Measurements from ENCODE around the gene TBC1D17.

The TBC1D17 gene

GRCh38 chr19:49861541-49862378, 15.7 kb upstream of the TBC1D17 start:
- DNase-seq (ENCODE audit: low read depth, low spot score), result no peak

- no peak for DNase-seq (ENCODE audit: low read depth, low spot score)
Observed at GRCh38 chr19:49862391-49863253, 14.9 kb upstream of the TBC1D17 start.

- no peak for DNase-seq (ENCODE audit: low read depth, low spot score)
Observed at GRCh38 chr19:49863254-49863934, 14.1 kb upstream of the TBC1D17 start.

DNA sequence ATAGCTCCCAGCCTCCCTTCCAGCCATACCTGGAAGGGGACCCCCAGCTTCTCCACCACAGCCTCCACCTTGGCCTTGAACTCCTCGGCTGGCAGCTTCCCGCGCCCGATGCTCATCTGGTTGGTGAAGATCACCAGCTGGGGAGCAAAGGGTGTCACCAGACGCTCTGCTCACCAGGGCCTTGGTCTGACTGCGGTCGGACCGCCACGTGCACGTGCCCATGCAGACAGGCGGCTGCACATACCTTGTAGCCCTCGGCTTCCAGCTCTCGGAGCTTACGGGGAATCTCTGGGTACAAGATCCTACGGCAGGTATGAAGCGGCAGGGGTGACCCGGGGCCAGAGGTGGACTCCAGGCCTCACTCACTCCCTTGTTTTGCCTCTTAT, 13.6 kb upstream of the TBC1D17 start:
- DNase-seq (ENCODE audit: low read depth, low spot score), result no peak

GRCh38 chr19:49864890-49865289, 12.6 kb upstream of the TBC1D17 start:
- DNase-seq (ENCODE audit: low read depth, low spot score), result no peak

GRCh38 chr19:49866933-49867782, 10.3 kb upstream of the TBC1D17 start, which contains the start of gene PNKP:
PNKP (minus strand) TSS chr19:49867576; CDS start chr19:49867204, 372 bp downstream.
- peak; percentile 75 for DNase-seq (ENCODE audit: low read depth, low spot score)

DNA sequence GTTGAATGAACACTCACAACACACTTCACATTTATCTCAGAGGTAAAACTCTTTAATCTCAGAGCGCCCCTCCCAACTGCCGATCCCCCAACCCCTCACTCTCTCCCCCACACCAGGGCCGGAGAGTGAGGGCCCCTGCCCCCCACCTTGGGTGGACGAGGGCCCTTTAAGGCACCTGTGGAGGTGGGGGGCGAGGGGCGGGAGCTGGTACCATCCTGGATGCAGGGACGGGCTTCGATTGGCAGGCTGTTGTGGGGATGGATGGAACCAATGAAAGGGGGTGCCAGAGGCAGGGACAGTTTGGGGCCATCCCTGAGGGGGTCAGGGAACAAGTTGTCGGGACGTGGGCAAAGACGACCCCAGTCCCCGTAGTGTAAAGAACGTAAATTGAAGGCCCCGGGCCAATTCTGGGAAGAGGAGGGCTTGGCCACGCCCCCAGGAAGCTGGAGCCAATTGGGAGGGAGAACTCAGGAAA, 8.5 kb upstream of the TBC1D17 start:
- DNase-seq (ENCODE audit: low read depth, low spot score), result no peak

DNA sequence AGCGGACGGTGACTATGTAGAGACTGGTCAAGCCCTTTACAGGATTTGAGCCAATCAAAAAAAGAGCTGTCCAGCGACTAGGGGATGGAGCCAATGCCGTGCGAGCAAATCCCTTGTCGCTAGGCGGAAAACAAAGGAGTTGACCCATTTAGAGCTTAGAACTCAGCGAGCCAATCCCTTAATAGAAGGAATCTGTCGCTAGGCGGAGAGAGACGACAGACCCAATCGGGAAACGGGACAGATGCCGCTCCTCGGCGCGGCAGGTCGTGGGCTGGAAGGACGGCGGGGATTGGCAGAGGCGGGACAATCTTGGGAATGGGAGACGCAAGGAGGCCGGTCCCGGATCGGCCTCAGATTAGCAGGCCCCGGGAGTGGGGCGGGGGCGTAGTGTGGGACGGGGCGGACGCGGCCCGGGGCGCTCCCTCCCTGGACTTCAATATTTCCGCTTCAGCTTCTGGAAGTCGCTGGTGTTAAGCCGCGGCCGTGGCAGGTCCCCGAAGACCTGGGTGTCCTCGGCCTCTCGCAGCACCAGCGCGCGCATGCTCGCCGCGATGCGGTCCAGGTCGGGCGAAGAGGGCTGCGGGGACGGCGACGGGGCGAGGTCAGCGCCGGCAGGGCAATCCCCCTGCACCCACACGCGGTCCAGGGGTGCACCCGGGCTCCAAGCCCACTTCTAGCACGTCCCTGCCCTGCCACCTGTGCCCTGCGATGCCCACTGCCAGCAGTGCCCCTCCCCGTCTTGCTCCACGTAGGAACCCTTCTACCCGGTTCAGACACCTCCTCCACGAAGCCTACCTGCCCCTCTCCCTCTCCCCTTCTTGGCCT, 7.8 kb upstream of the TBC1D17 start:
- peak; percentile 85 for DNase-seq (ENCODE audit: low read depth, low spot score)

- DNase-seq (ENCODE audit: low read depth, low spot score), result no peak
Observed at GRCh38 chr19:49870309-49870901, 7.1 kb upstream of the TBC1D17 start.

DNA sequence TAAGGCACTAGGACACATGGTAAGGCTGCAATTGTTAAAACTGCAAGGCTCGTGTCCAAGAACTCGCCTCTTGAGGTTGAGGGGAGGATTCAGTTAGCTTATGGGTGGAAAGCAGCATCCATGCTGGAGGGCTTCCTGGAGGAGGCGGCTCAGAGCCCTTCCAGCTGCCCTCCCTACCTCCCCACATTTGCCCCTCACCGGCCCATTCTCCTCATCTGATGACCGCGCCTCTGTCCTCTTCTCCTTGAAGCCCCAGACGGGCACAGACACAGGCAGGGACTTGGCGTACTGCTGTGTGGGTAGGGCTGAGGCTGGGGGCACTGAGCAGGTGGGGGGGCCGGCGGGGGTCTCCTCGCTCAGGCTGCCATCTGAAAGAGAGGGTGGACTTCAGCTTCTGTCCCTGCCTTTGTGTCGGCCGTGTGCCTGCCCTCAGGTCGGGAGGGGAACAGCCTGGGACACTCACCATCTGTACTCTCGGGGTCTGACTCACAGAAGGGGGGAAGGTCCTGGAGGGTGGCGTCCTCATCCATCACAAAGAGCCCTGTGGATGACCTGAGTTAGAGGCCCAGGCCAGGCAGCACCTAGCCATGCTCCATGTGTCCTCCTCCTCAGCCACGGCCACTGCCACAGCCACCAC, 6.0 kb upstream of the TBC1D17 start:
- no peak for DNase-seq (ENCODE audit: low read depth, low spot score)

- no peak for DNase-seq (ENCODE audit: low read depth, low spot score)
Observed at GRCh38 chr19:49872245-49873128, 5.0 kb upstream of the TBC1D17 start.

GRCh38 chr19:49873129-49873521, 4.4 kb upstream of the TBC1D17 start:
- no peak for DNase-seq (ENCODE audit: low read depth, low spot score)

GRCh38 chr19:49873834-49874233, 3.7 kb upstream of the TBC1D17 start:
- no peak for DNase-seq (ENCODE audit: low read depth, low spot score)

- no peak for DNase-seq (ENCODE audit: low read depth, low spot score)
Observed at GRCh38 chr19:49874503-49875157, 2.9 kb upstream of the TBC1D17 start.

DNA sequence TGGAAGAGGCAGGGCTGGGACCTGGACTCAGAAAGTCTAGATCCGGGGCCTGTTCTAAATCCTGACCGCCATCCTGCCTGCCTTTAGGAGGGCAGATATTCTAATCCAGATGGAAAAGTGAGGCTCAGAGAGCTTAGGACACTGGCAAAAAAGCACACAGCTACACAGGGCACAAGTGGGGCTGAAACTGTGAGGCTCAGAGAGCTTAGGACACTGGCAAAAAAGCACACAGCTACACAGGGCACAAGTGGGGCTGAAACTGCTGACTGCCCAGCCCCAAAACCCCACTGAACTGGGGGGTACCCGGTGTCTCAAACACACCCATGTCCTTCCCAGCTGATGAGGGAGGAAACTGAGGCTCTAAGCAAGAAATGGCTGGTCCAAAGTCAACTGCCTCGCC, 2.3 kb upstream of the TBC1D17 start:
- DNase-seq (ENCODE audit: low read depth, low spot score), result no peak

DNA sequence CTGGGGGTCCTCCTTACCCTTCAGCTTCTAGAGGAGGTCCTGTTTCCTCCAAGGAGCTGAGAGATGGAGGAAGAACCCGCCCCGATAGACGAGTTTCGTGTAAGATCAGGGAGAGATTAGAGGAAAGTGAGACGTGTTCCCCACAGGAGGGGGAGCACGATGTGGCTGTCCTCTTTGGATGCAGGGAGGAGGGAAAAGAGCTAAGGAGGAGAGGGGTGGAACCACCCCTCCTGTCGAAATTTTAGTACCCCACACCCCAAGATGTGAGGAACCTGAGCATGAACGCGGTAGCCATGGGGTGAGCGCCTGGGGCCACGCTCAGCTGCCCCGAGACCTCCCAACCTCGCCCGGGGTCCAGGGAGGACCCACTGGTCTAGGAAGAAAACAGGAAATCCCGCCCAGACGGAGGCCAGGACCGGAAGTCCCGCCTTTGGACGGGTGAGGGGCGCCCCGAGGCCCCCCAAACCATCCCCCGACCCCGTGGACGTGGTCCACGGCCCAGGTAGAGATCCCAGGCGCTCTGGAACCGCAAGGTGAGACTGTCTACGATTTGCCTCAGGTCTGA, 1.6 kb upstream of the TBC1D17 start:
- DNase-seq (ENCODE audit: low read depth, low spot score), result no peak

- peak; percentile 95 for DNase-seq (ENCODE audit: low read depth, low spot score)
Observed at GRCh38 chr19:49876422-49877019, 981 bp upstream of the TBC1D17 start.

All from activated CD4-positive, CD25-positive, alpha-beta regulatory T cell treated with anti-CD3 and anti-CD28 coated beads, Interleukin-2, amount 50 U/mL, for 16 hours (primary cell).